DND-41 (cell line): ENCODE measurements around the gene RNU1-1.
"Not testable (repeated sequence)": the region's sequence is repeated elsewhere in the genome, so short reads cannot be mapped to it uniquely, and the experiment has no call there.

ENCODE experiments used
- ATAC-seq: fragments of 200-7000 bp; cut with Tn5 transposase; 3 replicates; pipeline ENCODE4 v1.9.1; 2021; ENCODE audit warnings: low read depth; ENCODE audit not compliant: insufficient read depth
- DNase-seq: peaks from one replicate; pipeline ENCODE4 v3.0.0-alpha.2; 2020
- H2AFZ ChIP-seq: 2 replicates; pipeline ENCODE4 v1.6.0; 2012; ENCODE audit warnings: low read depth, low read length
- H3K27ac ChIP-seq: 2 replicates; pipeline ENCODE4 v1.5.1; 2012; ENCODE audit warnings: low read length, inconsistent platforms
- H3K27me3 ChIP-seq: fragments of 200-600 bp; sonication (generic); 2 replicates; pipeline ENCODE4 v1.6.0; 2012; ENCODE audit warnings: low read length, mild to moderate bottlenecking, inconsistent platforms; ENCODE audit not compliant: insufficient read depth, poor library complexity
- H3K36me3 ChIP-seq: 2 replicates; pipeline ENCODE4 v1.5.1; 2012; ENCODE audit warnings: low read length, inconsistent platforms; ENCODE audit not compliant: insufficient read depth
- H3K4me1 ChIP-seq: 2 replicates; pipeline ENCODE4 v1.5.1; 2012; ENCODE audit warnings: mild to moderate bottlenecking, low read length; ENCODE audit not compliant: insufficient read depth
- H3K4me2 ChIP-seq: 2 replicates; pipeline ENCODE4 v1.6.0; 2012; ENCODE audit warnings: mild to moderate bottlenecking, moderate library complexity, low read length, inconsistent platforms; ENCODE audit not compliant: insufficient read depth
- H3K4me3 ChIP-seq, 2 experiments: fragments of 200-600 bp in 1 of 2; shearing (Covaris generic) in 1 of 2; 2 replicates each; pipeline ENCODE4 v1.5.1; 2012 to 2016; ENCODE audit warnings: inconsistent platforms in 2 of 2, low read length in 2 of 2, mild to moderate bottlenecking in 2 of 2, low read depth in 1 of 2, moderate library complexity in 1 of 2
- H3K79me2 ChIP-seq: 2 replicates; pipeline ENCODE4 v1.6.0; 2012; ENCODE audit warnings: low read length, inconsistent platforms; ENCODE audit not compliant: insufficient read depth
- H3K9ac ChIP-seq: 2 replicates; pipeline ENCODE4 v1.6.0; 2012; ENCODE audit warnings: low read depth, mild to moderate bottlenecking, inconsistent platforms, low read length, moderate library complexity
- H3K9me3 ChIP-seq: 2 replicates; pipeline ENCODE4 v1.5.1; 2012; ENCODE audit warnings: low read length, moderate library complexity, mild to moderate bottlenecking, inconsistent platforms; ENCODE audit not compliant: insufficient read depth, severe bottlenecking
- H4K20me1 ChIP-seq: 2 replicates; pipeline ENCODE4 v1.6.0; 2012; ENCODE audit warnings: low read length; ENCODE audit not compliant: insufficient read depth

The RNU1-1 gene

DNA sequence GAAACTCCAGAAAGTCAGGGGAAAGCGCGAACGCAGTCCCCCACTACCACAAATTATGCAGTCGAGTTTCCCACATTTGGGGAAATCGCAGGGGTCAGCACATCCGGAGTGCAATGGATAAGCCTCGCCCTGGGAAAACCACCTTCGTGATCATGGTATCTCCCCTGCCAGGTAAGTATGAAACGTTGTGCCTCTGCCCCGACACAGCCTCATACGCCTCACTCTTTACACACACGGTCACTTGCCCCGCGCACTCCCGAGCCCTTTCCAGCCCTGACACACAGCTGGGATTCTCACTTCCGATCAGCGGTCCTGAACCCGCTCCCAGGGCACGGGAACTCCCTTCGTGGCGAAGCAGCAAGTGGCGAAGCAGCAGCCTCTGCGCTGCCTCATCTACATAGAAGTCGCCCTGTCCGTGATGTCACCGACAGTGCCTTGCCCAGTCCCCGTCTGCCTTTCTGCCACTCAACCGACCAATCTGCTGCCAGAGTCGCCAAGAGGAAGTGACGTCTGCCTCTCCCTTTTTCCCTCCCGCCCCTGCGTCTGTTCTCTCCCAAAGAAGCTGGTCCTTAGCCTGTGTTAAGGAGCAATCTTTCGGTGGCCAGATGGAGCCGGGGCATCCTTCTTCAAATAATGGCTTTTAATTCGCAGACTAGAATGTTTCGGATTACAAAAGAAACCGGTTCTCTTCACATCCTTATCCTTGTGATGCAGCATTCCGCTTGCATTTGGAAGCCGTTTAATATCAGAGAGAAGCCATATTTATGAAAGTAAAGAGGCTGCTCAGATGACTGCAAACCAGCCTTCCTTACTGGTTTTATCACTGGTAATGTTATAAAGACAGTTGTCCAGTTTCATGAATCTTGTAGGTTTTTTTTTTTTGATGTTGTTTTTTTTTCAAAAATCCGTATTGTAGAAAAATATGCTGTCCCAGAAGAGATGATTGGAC, at the start of gene RNU1-1:
Gene RNU1-1 (minus strand): TSS at position 179 of the 949 bp plus-strand sequence.
- H3K9ac ChIP-seq, result peak within 1 kb of the TSS; percentile 56
- H3K9me3 ChIP-seq, H3K79me2 ChIP-seq, H3K36me3 ChIP-seq, H4K20me1 ChIP-seq, H3K27me3 ChIP-seq: not testable (repeated sequence)
- DNase-seq (peak; percentile 72), ATAC-seq (peak; percentile 55)
- peak within 1 kb of the TSS; percentile 24 to 53; a peak in 3 of 4 replicates for H3K4me3 ChIP-seq
- peak within 1 kb of the TSS; percentile 75 for H2AFZ ChIP-seq
- H3K4me1 ChIP-seq, result peaks cover 12% of the 10 kb centered on the region; the same call in 1 of the 2 replicates
- H3K27ac ChIP-seq, result peak within 1 kb of the TSS; percentile 86
- H3K4me2 ChIP-seq, result peak within 1 kb of the TSS; percentile 60

GRCh38 chr1:16561035-16561434, 47.0 kb upstream of the RNU1-1 start:
- H3K79me2 ChIP-seq, H3K9ac ChIP-seq, H3K9me3 ChIP-seq, H3K4me2 ChIP-seq, H3K4me3 ChIP-seq, H4K20me1 ChIP-seq, H2AFZ ChIP-seq, H3K36me3 ChIP-seq, H3K4me1 ChIP-seq, DNase-seq, H3K27me3 ChIP-seq, H3K27ac ChIP-seq, ATAC-seq: not testable (repeated sequence)

GRCh38 chr1:16560498-16560897, 46.4 kb upstream of the RNU1-1 start:
- H3K79me2 ChIP-seq, H3K9ac ChIP-seq, H3K27me3 ChIP-seq, H3K9me3 ChIP-seq, H4K20me1 ChIP-seq, H3K36me3 ChIP-seq, H2AFZ ChIP-seq, DNase-seq, H3K4me3 ChIP-seq, ATAC-seq, H3K4me2 ChIP-seq, H3K4me1 ChIP-seq, H3K27ac ChIP-seq: not testable (repeated sequence)

DNA sequence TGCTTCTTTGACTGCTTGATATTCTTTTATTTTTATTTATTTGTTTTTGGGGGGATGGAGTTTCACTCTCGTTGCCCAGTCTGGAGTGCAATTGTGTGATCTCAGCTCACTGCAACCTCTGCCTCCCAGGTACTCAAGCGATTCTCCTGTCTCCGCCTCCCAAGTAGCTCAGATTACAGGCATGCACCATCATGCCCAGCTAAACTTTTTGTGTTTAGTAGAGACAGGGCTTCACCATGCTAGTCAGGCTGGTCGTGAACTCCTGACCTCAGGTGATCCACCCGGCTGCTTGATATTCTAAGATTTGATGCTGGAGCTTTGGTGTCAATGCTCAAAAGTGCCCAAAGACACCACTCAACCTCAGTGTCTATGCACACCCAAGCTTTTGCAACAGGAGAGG, 45.6 kb upstream of the RNU1-1 start:
- not testable (repeated sequence) for H3K79me2 ChIP-seq, H3K36me3 ChIP-seq, DNase-seq, H3K9ac ChIP-seq, H3K27me3 ChIP-seq, ATAC-seq, H4K20me1 ChIP-seq, H2AFZ ChIP-seq, H3K27ac ChIP-seq, H3K4me1 ChIP-seq, H3K9me3 ChIP-seq, H3K4me2 ChIP-seq, H3K4me3 ChIP-seq

DNA sequence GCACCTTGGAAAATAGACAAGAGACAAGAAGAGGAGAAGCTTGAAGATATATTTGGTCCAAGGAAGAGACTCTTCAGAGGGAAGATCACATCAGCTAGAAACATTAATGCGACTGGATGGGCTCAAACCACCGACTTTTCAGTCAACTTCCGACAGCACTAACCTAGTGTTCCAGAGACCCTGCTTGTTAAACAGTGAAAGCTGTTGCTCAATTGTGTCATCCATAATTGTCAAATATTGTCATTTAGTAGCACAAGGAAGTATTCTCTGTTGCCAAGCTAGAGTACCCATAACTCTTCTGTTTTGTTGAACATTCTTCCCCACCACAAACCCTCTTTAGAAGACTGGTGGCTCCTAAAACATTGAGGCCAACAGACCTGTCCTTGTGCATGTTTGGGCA, 42.9 kb upstream of the RNU1-1 start:
- not testable (repeated sequence) for H3K4me3 ChIP-seq, H3K4me1 ChIP-seq, H3K4me2 ChIP-seq, H3K9me3 ChIP-seq, H2AFZ ChIP-seq, DNase-seq, H3K9ac ChIP-seq, H3K27ac ChIP-seq, H4K20me1 ChIP-seq, H3K36me3 ChIP-seq, H3K27me3 ChIP-seq, H3K79me2 ChIP-seq, ATAC-seq

DNA sequence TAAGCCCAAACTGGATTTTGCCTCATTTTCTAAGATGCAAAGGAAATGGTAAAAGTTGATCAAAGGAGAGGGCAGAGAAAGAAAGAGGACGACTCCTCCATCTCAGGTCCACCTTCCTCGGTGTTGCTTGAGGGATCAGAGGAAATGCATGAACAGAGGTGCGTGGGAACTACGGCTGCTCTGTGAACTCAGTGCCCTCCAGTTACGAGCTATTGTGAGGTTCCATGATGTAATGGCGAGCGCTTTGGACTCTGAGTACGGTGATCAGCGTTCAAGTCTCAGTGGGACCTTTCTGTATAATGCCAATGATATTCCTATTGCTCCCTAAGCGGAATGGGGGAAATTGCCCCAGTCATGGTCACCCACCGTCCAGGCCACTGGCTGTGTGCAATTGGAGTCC, 39.2 kb upstream of the RNU1-1 start:
- not testable (repeated sequence) for H3K27me3 ChIP-seq, H3K9me3 ChIP-seq, H4K20me1 ChIP-seq, H3K4me1 ChIP-seq, H3K27ac ChIP-seq, H3K9ac ChIP-seq, H3K4me3 ChIP-seq, H2AFZ ChIP-seq, H3K79me2 ChIP-seq, DNase-seq, H3K4me2 ChIP-seq, ATAC-seq, H3K36me3 ChIP-seq

- not testable (repeated sequence) for H3K27me3 ChIP-seq, H3K4me1 ChIP-seq, H3K36me3 ChIP-seq, H4K20me1 ChIP-seq, DNase-seq, ATAC-seq, H3K4me3 ChIP-seq, H3K9me3 ChIP-seq, H3K27ac ChIP-seq, H3K9ac ChIP-seq, H2AFZ ChIP-seq, H3K79me2 ChIP-seq, H3K4me2 ChIP-seq
Observed at GRCh38 chr1:16550212-16550918, 36.3 kb upstream of the RNU1-1 start.

GRCh38 chr1:16549545-16549944, 35.5 kb upstream of the RNU1-1 start:
- not testable (repeated sequence) for H3K36me3 ChIP-seq, H4K20me1 ChIP-seq, H3K9ac ChIP-seq, H3K9me3 ChIP-seq, H3K27me3 ChIP-seq, H3K4me3 ChIP-seq, DNase-seq, H3K4me1 ChIP-seq, H3K79me2 ChIP-seq, H3K4me2 ChIP-seq, H3K27ac ChIP-seq, H2AFZ ChIP-seq, ATAC-seq
